ENCODE measurements around the gene SUPV3L1. TPM values are rescaled to one million over a fixed set of nuclear protein-coding genes. Genes with fewer than 3 reads are reported as not detected.

The SUPV3L1 gene
- total and polyA plus RNA-seq, 9 of the 15 experiments (the other 6 are each of a cell fraction or from before 2014, with no cell fraction given), result 45.2 to 156 (median 92.6) TPM

DNA sequence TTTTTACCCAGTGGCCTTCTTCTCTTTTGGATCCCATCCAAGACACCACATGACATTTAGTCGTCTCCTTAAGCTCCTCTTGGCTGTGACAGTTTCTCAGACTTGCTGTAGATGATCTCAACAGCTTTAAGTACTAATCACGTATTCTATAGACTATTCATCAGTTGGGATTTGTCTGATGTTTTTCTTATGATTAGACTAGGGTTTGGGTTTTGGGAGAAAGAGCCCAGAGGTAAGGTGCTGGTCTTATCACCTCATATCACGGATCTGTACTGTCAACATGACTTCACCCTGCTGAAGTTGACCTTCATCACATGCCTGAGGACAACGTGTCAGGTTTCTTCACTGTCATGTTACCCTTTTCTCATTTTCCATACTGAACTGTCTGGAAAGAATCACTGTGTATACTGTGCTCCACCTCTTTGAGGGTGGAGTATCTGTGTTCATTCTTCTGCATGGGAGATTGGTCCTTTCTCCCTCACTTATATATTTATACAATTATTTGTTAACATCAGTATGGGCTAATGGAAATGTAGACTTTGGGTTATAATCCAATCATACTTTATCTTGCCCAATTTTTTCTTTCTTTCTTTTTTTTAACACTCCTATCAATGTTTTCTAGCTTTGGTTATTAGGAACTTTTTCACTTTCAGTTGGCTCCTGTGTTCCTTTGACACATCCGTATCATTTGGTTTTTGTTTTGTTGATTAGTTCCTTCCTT, 33.7 kb downstream of the SUPV3L1 start (continued):
- TF ChIP-seq ESRRA (IDR thresholded peaks at IDR 0.05; ENCODE audit: borderline replicate concordance, low read depth) (peak; percentile 99), ZNF644 (tag; IDR thresholded peaks at IDR 0.05; ENCODE audit: low read depth) (0 out of 2 replicates have a peak, but pooled peaks have one; percentile 31), PHF20 (IDR thresholded peaks at IDR 0.05; ENCODE audit: partially characterized antibody) (no peak), SAFB (IDR thresholded peaks at IDR 0.05; ENCODE audit: borderline replicate concordance, low read depth, low read length) (no peak), NEUROD1 (IDR thresholded peaks at IDR 0.05; ENCODE audit: borderline replicate concordance, low read depth, low read length, partially characterized antibody) (no peak), DACH1 (IDR thresholded peaks at IDR 0.05; ENCODE audit: partially characterized antibody) (no peak), EZH2 (IDR thresholded peaks at IDR 0.05; ENCODE audit: borderline replicate concordance, low read depth, low read length) (no peak), FOXJ3 (CRISPR knock-in tag; IDR thresholded peaks at IDR 0.05) (no peak), NCOA2 (IDR thresholded peaks at IDR 0.05; ENCODE audit: partially characterized antibody in 2 of 2) (no peak), KLF1 (tag; IDR thresholded peaks at IDR 0.05) (no peak), ZNF586 (CRISPR knock-in tag; conservative IDR thresholded peaks at IDR 0.05) (no peak), LEF1 (IDR thresholded peaks at IDR 0.05) (peak; percentile 77; the same call in 1 of the 2 replicates), ZNF165 (CRISPR knock-in tag; IDR thresholded peaks at IDR 0.05; ENCODE audit: borderline replicate concordance) (no peak), MAZ (CRISPR knock-in tag; conservative IDR thresholded peaks at IDR 0.05 in 1 of 2, IDR thresholded peaks at IDR 0.05 in 1 of 2) (0 out of 4 replicates have a peak, but pooled peaks of 1 of the 2 experiments have one; percentile 10), FOXK1 (CRISPR knock-in tag; IDR thresholded peaks at IDR 0.05; ENCODE audit: borderline replicate concordance) (no peak), POLR3G (IDR thresholded peaks at IDR 0.05; ENCODE audit: extremely low read depth, insufficient read length, insufficient replicate concordance) (no peak), ZSCAN29 (IDR thresholded peaks at IDR 0.05) (no peak), ZNF436 (CRISPR knock-in tag; IDR thresholded peaks at IDR 0.05) (no peak)
- TF ChIP-seq, protein P1, sequence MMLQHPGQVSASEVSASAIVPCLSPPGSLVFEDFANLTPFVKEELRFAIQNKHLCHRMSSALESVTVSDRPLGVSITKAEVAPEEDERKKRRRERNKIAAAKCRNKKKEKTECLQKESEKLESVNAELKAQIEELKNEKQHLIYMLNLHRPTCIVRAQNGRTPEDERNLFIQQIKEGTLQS (IDR thresholded peaks at IDR 0.05), result peak; percentile 82
- TF ChIP-seq, protein P1 (CRISPR knock-in tag; conservative IDR thresholded peaks at IDR 0.05), result peak; percentile 58; the same call in 1 of the 2 replicates

Measured in K562 (cell line).